HEK293 (cell line): ENCODE results near the gene MTHFD1.

Experiments
- CTCF ChIA-PET: fragments of 350-600 bp; formaldehyde crosslinking; extraction: SDS; loops from one replicate; lab custom pipeline; 2021; ENCODE audit warnings: antibody characterized with exemption; lab: Yijun Ruan, JAX
- POLR2A ChIA-PET: fragments of 300-600 bp; formaldehyde crosslinking; extraction: SDS; loops from one replicate; lab custom pipeline; 2020; ENCODE audit warnings: antibody characterized with exemption, inconsistent platforms; lab: Yijun Ruan, JAX
- H3K27ac ChIP-seq: fragments of 200-500 bp; sonication (Bioruptor generic); 2 replicates; pipeline ENCODE4 v1.5.1; 2014; ENCODE audit warnings: low read depth, low read length, control low read depth, inconsistent platforms; ENCODE audit errors: extremely low read depth
- H3K36me3 ChIP-seq, 2 experiments: fragments of 200-500 bp in 1 of 2; sonication (Bioruptor generic) in 1 of 2; 1 replicate in 1 of 2; 2 replicates in 1 of 2; pipeline ENCODE4 v1.5.1; 2014 to 2017; ENCODE audit warnings: inconsistent platforms in 2 of 2, low read length in 2 of 2; ENCODE audit not compliant: control insufficient read depth in 2 of 2, insufficient read depth in 1 of 2
- H3K4me1 ChIP-seq: fragments of 200-500 bp; sonication (Bioruptor generic); 2 replicates; pipeline ENCODE4 v1.5.1; 2014; ENCODE audit warnings: mild to moderate bottlenecking, low read length, inconsistent platforms; ENCODE audit not compliant: control insufficient read depth, insufficient read depth
- H3K4me3 ChIP-seq: 2 replicates; pipeline ENCODE4 v1.5.1; 2011; ENCODE audit warnings: low read depth, mild to moderate bottlenecking, control low read depth, low read length, moderate library complexity
- H3K9me3 ChIP-seq: fragments of 200-500 bp; sonication (Bioruptor generic); 2 replicates; pipeline ENCODE4 v1.5.1; 2014; ENCODE audit warnings: low read depth, low read length, inconsistent platforms; ENCODE audit not compliant: control insufficient read depth, insufficient read depth
- BCL11B ChIP-seq: fragments of 450-650 bp; formaldehyde crosslinking; IDR thresholded peaks from 2 replicates; pipeline ENCODE4 v1.5.1; 2016; ENCODE audit warnings: low read depth, missing biosample characterization, missing genetic modification characterization
- EGR2 ChIP-seq: fragments of 450-650 bp; formaldehyde crosslinking; IDR thresholded peaks from 2 replicates; pipeline ENCODE4 v1.5.1; 2016; ENCODE audit warnings: low read depth, missing biosample characterization, missing genetic modification characterization
- HOXC10 ChIP-seq: sonication (generic); formaldehyde crosslinking; IDR thresholded peaks from 2 replicates; pipeline ENCODE4 v1.8.1; 2023; ENCODE audit warnings: mild to moderate bottlenecking, missing genetic modification reagents
- HOXD13 ChIP-seq: sonication (generic); formaldehyde crosslinking; IDR thresholded peaks from 2 replicates; pipeline ENCODE4 v1.8.0; 2022; ENCODE audit warnings: missing genetic modification reagents, borderline replicate concordance
- KLF16 ChIP-seq: fragments of 450-650 bp; formaldehyde crosslinking; IDR thresholded peaks from 2 replicates; pipeline ENCODE4 v1.5.1; 2017; ENCODE audit warnings: missing biosample characterization, missing genetic modification characterization
- MYNN ChIP-seq: fragments of 450-650 bp; formaldehyde crosslinking; IDR thresholded peaks from 2 replicates; pipeline ENCODE4 v1.5.1; 2016; ENCODE audit warnings: missing biosample characterization, missing genetic modification characterization, borderline replicate concordance
- SP2 ChIP-seq: fragments of 450-650 bp; formaldehyde crosslinking; IDR thresholded peaks from 2 replicates; pipeline ENCODE4 v1.5.1; 2016; ENCODE audit warnings: missing biosample characterization, missing genetic modification characterization
- ZNF132 ChIP-seq: fragments of 450-650 bp; formaldehyde crosslinking; IDR thresholded peaks from 2 replicates; pipeline ENCODE4 v1.5.1; 2017; ENCODE audit warnings: missing biosample characterization, missing genetic modification characterization, borderline replicate concordance
- ZNF175 ChIP-seq: fragments of 450-650 bp; formaldehyde crosslinking; IDR thresholded peaks from 2 replicates; pipeline ENCODE4 v1.5.1; 2016; ENCODE audit warnings: missing biosample characterization, missing genetic modification characterization
- ZNF2 ChIP-seq: fragments of 450-650 bp; formaldehyde crosslinking; IDR thresholded peaks from 2 replicates; pipeline ENCODE4 v1.5.1; 2016; ENCODE audit warnings: missing biosample characterization, missing genetic modification characterization
- ZNF311 ChIP-seq: fragments of 450-650 bp; formaldehyde crosslinking; IDR thresholded peaks from 2 replicates; pipeline ENCODE4 v1.5.1; 2017; ENCODE audit warnings: missing biosample characterization, missing genetic modification characterization, borderline replicate concordance
- ZNF529 ChIP-seq: fragments of 450-650 bp; formaldehyde crosslinking; IDR thresholded peaks from 2 replicates; pipeline ENCODE4 v1.5.1; 2017; ENCODE audit warnings: missing genetic modification characterization, missing biosample characterization; ENCODE audit not compliant: insufficient replicate concordance
- ZNF549 ChIP-seq: fragments of 450-650 bp; IDR thresholded peaks from 2 replicates; pipeline ENCODE4 v1.5.1; 2018; ENCODE audit warnings: missing biosample characterization, missing genetic modification characterization, mild to moderate bottlenecking, inconsistent platforms, moderate library complexity
- ZNF596 ChIP-seq: fragments of 450-650 bp; IDR thresholded peaks from 2 replicates; pipeline ENCODE4 v1.5.0; 2018; ENCODE audit warnings: missing biosample characterization, mild to moderate bottlenecking, missing genetic modification characterization, moderate library complexity
- TF ChIP-seq, protein P1 (sequence below): fragments of 450-650 bp; formaldehyde crosslinking; IDR thresholded peaks from 2 replicates; pipeline ENCODE4 v1.5.1; 2017; ENCODE audit warnings: missing biosample characterization, missing genetic modification characterization
- TF ChIP-seq, protein P2 (sequence below): fragments of 450-650 bp; IDR thresholded peaks from 2 replicates; pipeline ENCODE4 v1.5.1; 2018; ENCODE audit warnings: missing biosample characterization, mild to moderate bottlenecking, missing genetic modification characterization
- TF ChIP-seq, protein P3 (sequence below): fragments of 450-650 bp; formaldehyde crosslinking; conservative IDR thresholded peaks from 2 replicates; pipeline ENCODE4 v1.5.1; 2016; ENCODE audit warnings: low read depth, missing biosample characterization, missing genetic modification characterization

The MTHFD1 gene

DNA sequence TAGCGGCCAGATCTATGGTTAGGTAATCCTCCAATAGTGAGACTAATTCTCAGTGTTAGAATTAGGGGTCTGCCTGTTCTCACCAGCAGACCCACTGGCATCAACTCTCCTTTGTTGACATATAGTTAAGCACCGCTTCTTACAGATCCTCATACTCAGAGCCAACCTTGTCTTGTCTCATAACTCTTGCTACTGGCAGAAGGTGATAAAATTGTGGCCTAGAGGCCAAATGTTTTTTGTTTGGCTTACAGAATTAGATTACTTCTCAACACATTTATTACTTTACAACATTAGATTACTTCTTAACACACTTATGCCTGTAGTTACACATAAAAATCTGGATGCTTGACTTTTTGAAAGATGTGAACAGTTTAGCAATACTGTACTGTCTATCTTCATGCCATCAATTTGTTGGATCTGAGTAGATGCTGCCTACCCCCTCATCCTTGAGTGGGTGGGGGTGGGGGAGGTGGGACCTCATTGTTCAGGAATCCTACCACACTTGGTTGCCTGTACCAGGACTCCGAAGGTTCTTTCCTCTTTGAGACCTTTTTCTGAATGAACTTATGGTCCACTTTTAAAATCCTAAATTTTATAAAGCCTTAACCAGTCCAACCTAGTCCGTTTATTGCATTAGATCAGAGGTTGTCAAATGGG, 7.0 kb downstream of the MTHFD1 start (continued):
- TF ChIP-seq, protein P1, sequence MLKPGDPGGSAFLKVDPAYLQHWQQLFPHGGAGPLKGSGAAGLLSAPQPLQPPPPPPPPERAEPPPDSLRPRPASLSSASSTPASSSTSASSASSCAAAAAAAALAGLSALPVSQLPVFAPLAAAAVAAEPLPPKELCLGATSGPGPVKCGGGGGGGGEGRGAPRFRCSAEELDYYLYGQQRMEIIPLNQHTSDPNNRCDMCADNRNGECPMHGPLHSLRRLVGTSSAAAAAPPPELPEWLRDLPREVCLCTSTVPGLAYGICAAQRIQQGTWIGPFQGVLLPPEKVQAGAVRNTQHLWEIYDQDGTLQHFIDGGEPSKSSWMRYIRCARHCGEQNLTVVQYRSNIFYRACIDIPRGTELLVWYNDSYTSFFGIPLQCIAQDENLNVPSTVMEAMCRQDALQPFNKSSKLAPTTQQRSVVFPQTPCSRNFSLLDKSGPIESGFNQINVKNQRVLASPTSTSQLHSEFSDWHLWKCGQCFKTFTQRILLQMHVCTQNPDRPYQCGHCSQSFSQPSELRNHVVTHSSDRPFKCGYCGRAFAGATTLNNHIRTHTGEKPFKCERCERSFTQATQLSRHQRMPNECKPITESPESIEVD (tag by site-specific recombination): peak; percentile 46
- no peak for TF ChIP-seq ZNF175 (tag by site-specific recombination)
- peak; percentile 68 for TF ChIP-seq EGR2
- no peak for TF ChIP-seq SP2 (tag by site-specific recombination)
- TF ChIP-seq, all 188 proteins: peak for 6

DNA sequence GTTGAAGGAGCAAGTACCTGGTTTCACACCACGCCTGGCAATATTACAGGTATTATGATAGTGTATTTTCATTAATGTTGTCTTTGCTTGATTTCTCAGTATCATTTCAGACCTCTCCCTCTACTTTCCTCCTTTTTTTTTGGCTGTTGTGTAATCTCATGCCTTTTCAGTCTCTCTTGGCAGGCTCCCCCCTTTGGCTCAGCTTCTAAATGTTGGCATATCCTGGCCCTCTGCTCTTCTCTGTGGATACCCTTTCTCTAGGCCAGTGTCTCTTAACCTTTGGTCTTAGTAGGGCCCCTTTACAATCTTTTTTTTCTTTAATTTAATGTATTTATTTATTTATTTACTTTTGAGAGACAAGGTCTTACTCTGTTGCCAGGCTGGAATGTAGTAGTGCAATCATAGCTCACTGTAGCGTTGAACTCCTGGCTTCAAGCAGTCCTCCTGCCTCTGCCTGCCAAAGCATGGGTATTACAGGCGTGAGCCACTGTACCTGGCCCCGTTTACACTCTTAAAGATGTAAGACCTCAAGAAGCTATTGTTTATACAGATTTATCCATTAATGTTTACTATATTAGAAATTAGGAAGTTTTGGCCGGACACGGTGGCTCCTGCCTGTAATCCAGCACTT, 12.8 kb downstream of the MTHFD1 start:
- Histone ChIP-seq H3K4me1 (no peaks in the 10 kb centered on the region), H3K27ac (no peak overlapping the region; the same call in 1 of the 2 replicates), H3K4me3 (no peak overlapping the region), H3K36me3 (peaks cover 49 to 59% of the 10 kb centered on the region in 2 experiments), H3K9me3 (no peaks in the 10 kb centered on the region)
- TF ChIP-seq, protein P2, sequence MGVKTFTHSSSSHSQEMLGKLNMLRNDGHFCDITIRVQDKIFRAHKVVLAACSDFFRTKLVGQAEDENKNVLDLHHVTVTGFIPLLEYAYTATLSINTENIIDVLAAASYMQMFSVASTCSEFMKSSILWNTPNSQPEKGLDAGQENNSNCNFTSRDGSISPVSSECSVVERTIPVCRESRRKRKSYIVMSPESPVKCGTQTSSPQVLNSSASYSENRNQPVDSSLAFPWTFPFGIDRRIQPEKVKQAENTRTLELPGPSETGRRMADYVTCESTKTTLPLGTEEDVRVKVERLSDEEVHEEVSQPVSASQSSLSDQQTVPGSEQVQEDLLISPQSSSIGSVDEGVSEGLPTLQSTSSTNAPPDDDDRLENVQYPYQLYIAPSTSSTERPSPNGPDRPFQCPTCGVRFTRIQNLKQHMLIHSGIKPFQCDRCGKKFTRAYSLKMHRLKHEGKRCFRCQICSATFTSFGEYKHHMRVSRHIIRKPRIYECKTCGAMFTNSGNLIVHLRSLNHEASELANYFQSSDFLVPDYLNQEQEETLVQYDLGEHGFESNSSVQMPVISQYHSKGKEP: no peak
- TF ChIP-seq ZNF549 (tag by site-specific recombination) (no peak), ZNF2 (tag by site-specific recombination) (no peak)
- ChIA-PET CTCF (interaction anchor here (1.2 kb wide), 1 partner anchor 31 kb away, joined by 3 read pairs; no protein-coding TSS in a partner anchor), POLR2A (interaction anchor here (2.6 kb wide), 1 partner anchor 13 kb away, joined by 13 read pairs; the partner anchor contains the start of gene MTHFD1)

DNA sequence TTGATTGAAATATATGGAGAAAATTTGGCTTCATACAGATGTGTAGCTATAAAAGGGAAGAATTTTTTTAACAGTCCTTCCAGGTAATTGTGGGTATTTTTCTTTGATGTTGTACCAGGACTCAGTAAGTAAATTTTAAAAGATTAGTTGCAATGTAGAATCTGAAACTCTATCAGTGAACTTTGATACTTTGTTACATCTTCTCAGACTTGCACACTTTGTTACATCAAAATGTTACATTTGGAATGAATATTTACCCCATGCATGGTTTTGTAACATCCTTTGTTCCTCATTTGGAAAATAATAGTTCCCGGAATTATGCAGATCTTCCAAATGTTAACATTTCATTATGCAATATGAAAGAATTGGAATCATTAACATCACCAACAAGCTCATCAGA, 13.8 kb downstream of the MTHFD1 start:
- ChIA-PET POLR2A (interaction anchor here (0.7 to 2.6 kb wide), 2 partner anchors 14 to 58 kb away, joined by 3 to 13 read pairs; partner anchors contain the start of gene MTHFD1), CTCF (interaction anchor here (0.8 to 1.3 kb wide), 4 partner anchors 26 to 490 kb away, joined by 3 to 4 read pairs (median 3); no protein-coding TSS in a partner anchor)
- Histone ChIP-seq H3K27ac (no peak overlapping the region), H3K36me3 (peaks cover 54 to 68% of the 10 kb centered on the region in 2 experiments), H3K4me3 (no peak overlapping the region), H3K4me1 (no peaks in the 10 kb centered on the region), H3K9me3 (no peaks in the 10 kb centered on the region)
- TF ChIP-seq ZNF529 (tag by site-specific recombination) (no peak), ZNF596 (tag by site-specific recombination) (no peak), ZNF311 (tag by site-specific recombination) (no peak), MYNN (tag by site-specific recombination) (no peak), HOXD13 (CRISPR knock-in tag) (no peak), BCL11B (tag by site-specific recombination) (no peak), HOXC10 (CRISPR knock-in tag) (no peak), ZNF132 (no peak), KLF16 (tag by site-specific recombination) (no peak)
- TF ChIP-seq, protein P1 (tag by site-specific recombination): no peak
- TF ChIP-seq, protein P3, sequence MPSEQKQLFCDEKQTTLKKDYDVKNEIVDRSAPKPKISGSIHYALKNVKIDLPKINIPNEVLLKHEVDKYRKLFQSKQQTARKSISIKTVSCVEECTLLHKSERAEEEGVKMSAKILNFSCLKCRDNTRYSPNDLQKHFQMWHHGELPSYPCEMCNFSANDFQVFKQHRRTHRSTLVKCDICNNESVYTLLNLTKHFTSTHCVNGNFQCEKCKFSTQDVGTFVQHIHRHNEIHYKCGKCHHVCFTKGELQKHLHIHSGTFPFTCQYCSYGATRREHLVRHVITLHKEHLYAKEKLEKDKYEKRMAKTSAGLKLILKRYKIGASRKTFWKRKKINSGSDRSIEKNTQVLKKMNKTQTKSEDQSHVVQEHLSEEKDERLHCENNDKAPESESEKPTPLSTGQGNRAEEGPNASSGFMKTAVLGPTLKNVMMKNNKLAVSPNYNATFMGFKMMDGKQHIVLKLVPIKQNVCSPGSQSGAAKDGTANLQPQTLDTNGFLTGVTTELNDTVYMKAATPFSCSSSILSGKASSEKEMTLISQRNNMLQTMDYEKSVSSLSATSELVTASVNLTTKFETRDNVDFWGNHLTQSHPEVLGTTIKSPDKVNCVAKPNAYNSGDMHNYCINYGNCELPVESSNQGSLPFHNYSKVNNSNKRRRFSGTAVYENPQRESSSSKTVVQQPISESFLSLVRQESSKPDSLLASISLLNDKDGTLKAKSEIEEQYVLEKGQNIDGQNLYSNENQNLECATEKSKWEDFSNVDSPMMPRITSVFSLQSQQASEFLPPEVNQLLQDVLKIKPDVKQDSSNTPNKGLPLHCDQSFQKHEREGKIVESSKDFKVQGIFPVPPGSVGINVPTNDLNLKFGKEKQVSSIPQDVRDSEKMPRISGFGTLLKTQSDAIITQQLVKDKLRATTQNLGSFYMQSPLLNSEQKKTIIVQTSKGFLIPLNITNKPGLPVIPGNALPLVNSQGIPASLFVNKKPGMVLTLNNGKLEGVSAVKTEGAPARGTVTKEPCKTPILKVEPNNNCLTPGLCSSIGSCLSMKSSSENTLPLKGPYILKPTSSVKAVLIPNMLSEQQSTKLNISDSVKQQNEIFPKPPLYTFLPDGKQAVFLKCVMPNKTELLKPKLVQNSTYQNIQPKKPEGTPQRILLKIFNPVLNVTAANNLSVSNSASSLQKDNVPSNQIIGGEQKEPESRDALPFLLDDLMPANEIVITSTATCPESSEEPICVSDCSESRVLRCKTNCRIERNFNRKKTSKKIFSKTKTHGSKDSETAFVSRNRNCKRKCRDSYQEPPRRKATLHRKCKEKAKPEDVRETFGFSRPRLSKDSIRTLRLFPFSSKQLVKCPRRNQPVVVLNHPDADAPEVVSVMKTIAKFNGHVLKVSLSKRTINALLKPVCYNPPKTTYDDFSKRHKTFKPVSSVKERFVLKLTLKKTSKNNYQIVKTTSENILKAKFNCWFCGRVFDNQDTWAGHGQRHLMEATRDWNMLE (tag by site-specific recombination): no peak
